A549 (cell line): ENCODE results near the gene RNF183.
A peak's percentile ranks its signal among the peaks of the same experiment; 100 is the strongest.

Source experiments
- BHLHE40 ChIP-seq: IDR thresholded peaks from 2 replicates; pipeline ENCODE4 v1.6.1; 2012; ENCODE audit warnings: low read depth, low read length, inconsistent platforms
- CTCF ChIP-seq: fragments of >200 bp; sonication (Bioruptor Twin); formaldehyde crosslinking; IDR thresholded peaks from 3 replicates; pipeline ENCODE4 v1.5.1; 2016
- FOSL2 ChIP-seq, 2 experiments: fragments of 450-650 bp in 1 of 2; fragments of >200 bp in 1 of 2; sonication (Bioruptor Twin) in 1 of 2; formaldehyde crosslinking; IDR thresholded peaks; 2 replicates each; pipeline versions ENCODE4 v1.5.0 to v1.6.1; 2016 to 2020; ENCODE audit warnings: mild to moderate bottlenecking in 1 of 2, moderate library complexity in 1 of 2
- FOXS1 ChIP-seq: fragments of 250-450 bp; sonication (Bioruptor Pico); IDR thresholded peaks from 2 replicates; pipeline ENCODE4 v1.5.0; 2020; ENCODE audit warnings: mild to moderate bottlenecking, moderate library complexity
- HMGXB4 ChIP-seq: fragments of 250-450 bp; sonication (Bioruptor Pico); IDR thresholded peaks from 2 replicates; pipeline ENCODE4 v1.5.0; 2021; ENCODE audit warnings: mild to moderate bottlenecking, moderate library complexity, borderline replicate concordance
- JUNB ChIP-seq: fragments of >200 bp; sonication (Bioruptor Twin); formaldehyde crosslinking; IDR thresholded peaks from 2 replicates; pipeline ENCODE4 v1.6.1; 2016
- MAX ChIP-seq: IDR thresholded peaks from 2 replicates; pipeline ENCODE4 v1.6.1; 2012
- POLR2A ChIP-seq: IDR thresholded peaks from 2 replicates; pipeline ENCODE4 v1.6.1; 2012; ENCODE audit warnings: mild to moderate bottlenecking, low read length
- POLR2AphosphoS2 ChIP-seq: conservative IDR thresholded peaks from 2 replicates; pipeline ENCODE4 v1.6.1; 2012; ENCODE audit warnings: low read length, improper control_type of control experiment, inconsistent platforms
- REST ChIP-seq: fragments of 200-600 bp; sonication (generic); IDR thresholded peaks from 2 replicates; pipeline ENCODE4 v1.6.1; 2016; ENCODE audit warnings: antibody characterized with exemption, mild to moderate bottlenecking, moderate library complexity
- RFX5 ChIP-seq: fragments of 450-650 bp; IDR thresholded peaks from 2 replicates; pipeline ENCODE4 v1.7.1; 2014; ENCODE audit warnings: antibody characterized with exemption, mild to moderate bottlenecking, moderate library complexity
- SMC3 ChIP-seq: fragments of >200 bp; sonication (Bioruptor Twin); formaldehyde crosslinking; IDR thresholded peaks from 3 replicates; pipeline ENCODE4 v1.6.1; 2018; ENCODE audit warnings: inconsistent platforms

- 0 out of 3 replicates have a peak, but pooled peaks have one; percentile 31 for TF ChIP-seq SMC3
- TF ChIP-seq FOXS1, result no peak
- TF ChIP-seq CTCF, result no peak
- no peak; the same call in 1 of the 2 replicates for TF ChIP-seq HMGXB4
- peak; percentile 96 for TF ChIP-seq MAX
- TF ChIP-seq POLR2A, result peak; percentile 68
- no peak for TF ChIP-seq REST
- TF ChIP-seq JUNB, result no peak
- TF ChIP-seq POLR2AphosphoS2, result no peak
- TF ChIP-seq FOSL2 (IDR thresholded peaks at IDR 0.05), result no peak
- TF ChIP-seq FOSL2 (CRISPR knock-in tag; IDR thresholded peaks at IDR 0.05), result no peak
- no peak for TF ChIP-seq BHLHE40
- peak; percentile 32 for TF ChIP-seq RFX5
Measured at GRCh38 chr9:113340011-113340699, 37.0 kb upstream of the RNF183 start, which contains the start of gene WDR31.
